Measurements from ENCODE around the gene TMC4.
A peak's percentile ranks its signal among the peaks of the same experiment; 100 is the strongest.

Gene TMC4

DNA sequence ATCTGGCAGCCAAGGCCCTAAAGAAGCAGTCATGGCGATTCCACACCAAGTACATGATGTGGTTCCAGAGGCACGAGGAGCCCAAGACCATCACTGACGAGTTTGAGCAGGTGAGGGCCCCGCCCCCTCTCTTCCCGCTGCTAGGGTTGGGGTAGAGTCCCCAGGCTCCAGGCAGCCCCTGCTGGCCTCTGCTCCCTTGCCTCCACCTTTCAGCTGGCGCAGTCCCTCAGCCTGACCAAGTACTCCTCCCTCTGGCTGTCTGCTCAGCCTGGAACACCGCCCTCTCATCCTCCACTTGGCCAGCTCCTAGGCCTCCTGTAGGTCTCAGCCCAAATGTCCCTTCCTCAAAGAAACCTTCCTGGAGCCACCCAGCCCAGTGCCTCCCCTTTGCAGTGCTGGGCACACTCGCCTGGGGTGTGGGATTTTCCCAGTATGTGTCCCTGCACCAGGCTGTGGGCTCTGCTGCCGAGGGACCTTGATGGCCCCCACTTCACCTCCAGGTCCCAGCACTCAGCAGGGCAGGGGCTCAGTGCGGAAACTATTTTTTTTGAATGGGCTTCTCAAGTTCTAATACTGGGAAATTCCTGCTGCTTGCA lies 19.1 kb downstream of the TMC4 start:
- peak overlapping the region; percentile 72 for H3K27ac Mint-ChIP-seq

DNA sequence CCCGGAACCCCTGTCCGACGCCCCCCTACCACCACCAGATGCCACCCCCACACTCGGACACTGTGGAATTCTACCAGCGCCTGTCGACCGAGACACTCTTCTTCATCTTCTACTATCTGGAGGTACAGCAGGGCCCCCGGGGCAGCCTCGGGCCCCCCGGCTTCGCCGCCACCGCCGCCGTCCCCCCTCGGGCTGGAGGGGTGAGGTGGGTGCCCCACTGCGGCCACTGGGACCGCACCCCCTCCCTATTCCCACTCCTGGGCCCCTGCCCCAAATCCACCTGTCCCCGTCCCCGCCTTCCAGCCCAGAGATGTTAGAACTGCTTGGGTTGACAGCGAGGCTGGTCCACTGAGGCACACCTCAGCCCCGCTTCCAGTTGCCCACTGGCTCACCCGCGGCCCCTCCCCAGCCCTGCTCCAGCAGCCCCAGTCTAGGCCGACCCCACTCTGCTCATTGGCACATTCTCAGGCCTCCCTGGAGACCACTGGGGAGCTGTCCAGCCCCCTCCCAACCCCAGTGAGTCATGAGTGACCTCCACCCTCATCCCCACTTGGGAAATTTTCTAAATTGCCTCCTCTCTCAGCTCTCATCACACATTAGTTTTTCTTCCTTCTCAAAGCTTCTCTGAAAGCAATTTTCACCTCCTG lies 20.0 kb downstream of the TMC4 start:
- Mint-ChIP-seq H3K27me3 (ENCODE audit: low read depth, poor library complexity) (peaks cover 3% of the 10 kb centered on the region), H3K9me3 (no peaks in the 10 kb centered on the region), H3K4me1 (no peaks in the 10 kb centered on the region), H3K27ac (peak overlapping the region; percentile 92), H3K36me3 (ENCODE audit: low read depth) (peaks cover 54% of the 10 kb centered on the region), H3K4me3 (no peak overlapping the region)
- TF ChIP-seq, protein P1, sequence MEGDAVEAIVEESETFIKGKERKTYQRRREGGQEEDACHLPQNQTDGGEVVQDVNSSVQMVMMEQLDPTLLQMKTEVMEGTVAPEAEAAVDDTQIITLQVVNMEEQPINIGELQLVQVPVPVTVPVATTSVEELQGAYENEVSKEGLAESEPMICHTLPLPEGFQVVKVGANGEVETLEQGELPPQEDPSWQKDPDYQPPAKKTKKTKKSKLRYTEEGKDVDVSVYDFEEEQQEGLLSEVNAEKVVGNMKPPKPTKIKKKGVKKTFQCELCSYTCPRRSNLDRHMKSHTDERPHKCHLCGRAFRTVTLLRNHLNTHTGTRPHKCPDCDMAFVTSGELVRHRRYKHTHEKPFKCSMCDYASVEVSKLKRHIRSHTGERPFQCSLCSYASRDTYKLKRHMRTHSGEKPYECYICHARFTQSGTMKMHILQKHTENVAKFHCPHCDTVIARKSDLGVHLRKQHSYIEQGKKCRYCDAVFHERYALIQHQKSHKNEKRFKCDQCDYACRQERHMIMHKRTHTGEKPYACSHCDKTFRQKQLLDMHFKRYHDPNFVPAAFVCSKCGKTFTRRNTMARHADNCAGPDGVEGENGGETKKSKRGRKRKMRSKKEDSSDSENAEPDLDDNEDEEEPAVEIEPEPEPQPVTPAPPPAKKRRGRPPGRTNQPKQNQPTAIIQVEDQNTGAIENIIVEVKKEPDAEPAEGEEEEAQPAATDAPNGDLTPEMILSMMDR (IDR thresholded peaks at IDR 0.05): no peak
- no peak for DNase-seq

More for the DNA sequence above, 19.1 kb downstream of the TMC4 start:
- no peak for DNase-seq
- TF ChIP-seq, protein P1 (IDR thresholded peaks at IDR 0.05): no peak
- H3K9me3 Mint-ChIP-seq: no peaks in the 10 kb centered on the region
- H3K4me3 Mint-ChIP-seq: no peak overlapping the region
- H3K4me1 Mint-ChIP-seq: peaks cover 7% of the 10 kb centered on the region
- H3K27me3 Mint-ChIP-seq (ENCODE audit: low read depth, poor library complexity): peaks cover 3% of the 10 kb centered on the region
- peaks cover 55% of the 10 kb centered on the region for H3K36me3 Mint-ChIP-seq (ENCODE audit: low read depth)

DNA sequence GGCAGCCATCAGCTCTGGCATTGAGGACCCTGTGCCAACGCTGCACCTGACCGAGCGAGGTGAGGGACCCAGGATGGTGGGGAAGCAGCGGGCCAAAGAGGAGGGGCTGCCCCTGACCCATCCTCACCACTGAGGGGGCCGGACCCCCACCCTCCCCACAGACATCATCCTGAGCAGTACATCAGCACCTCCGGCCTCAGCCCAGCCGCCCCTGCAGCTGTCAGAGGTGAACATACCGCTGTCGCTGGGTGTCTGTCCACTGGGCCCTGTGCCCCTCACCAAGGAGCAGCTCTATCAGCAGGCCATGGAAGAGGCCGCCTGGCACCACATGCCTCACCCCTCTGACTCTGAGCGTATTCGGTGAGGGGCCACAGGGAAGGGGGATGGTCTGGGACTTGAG lies 20.7 kb downstream of the TMC4 start:
- peaks cover 3% of the 10 kb centered on the region for H3K27me3 Mint-ChIP-seq (ENCODE audit: low read depth, poor library complexity)
- H3K27ac Mint-ChIP-seq: no peak overlapping the region
- H3K9me3 Mint-ChIP-seq: no peaks in the 10 kb centered on the region
- peaks cover 53% of the 10 kb centered on the region for H3K36me3 Mint-ChIP-seq (ENCODE audit: low read depth)
- TF ChIP-seq, protein P1 (IDR thresholded peaks at IDR 0.05): no peak
- no peak for DNase-seq
- H3K4me1 Mint-ChIP-seq: no peaks in the 10 kb centered on the region
- no peak overlapping the region for H3K4me3 Mint-ChIP-seq

DNA sequence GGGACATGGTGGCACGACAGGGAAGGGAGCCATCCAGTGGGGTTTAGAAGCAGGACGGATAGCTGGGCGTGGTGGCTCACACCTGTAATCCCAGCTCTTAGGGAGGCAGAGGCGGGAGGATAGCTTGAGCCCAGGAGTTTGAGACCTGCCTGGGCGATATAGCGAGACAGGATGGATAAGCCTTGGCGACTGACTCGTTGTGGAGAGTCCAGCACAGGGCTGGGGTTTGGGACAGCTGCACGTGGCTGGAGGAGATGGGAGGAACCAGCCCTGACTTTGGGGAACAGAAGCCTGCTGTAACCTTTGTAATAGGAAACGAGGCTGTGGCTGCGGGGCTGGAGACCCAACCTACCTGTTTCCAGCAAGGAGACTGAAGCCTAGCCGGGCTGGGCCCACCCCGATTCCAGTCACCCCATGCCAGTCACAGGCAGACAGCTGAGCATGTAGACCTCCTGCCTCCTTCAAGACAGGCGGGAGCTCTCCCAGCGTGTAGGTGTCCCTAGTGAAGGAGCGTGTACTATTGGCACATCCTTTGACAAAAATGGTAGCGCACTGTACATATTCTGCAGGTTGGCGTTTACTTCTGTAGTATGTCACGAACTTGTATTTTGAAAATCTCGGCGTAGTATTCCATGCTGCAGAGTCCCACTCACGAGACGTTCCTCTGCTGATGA lies 21.5 kb downstream of the TMC4 start:
- Mint-ChIP-seq H3K27ac (peak overlapping the region; percentile 91), H3K36me3 (ENCODE audit: low read depth) (peaks cover 54% of the 10 kb centered on the region), H3K9me3 (no peaks in the 10 kb centered on the region), H3K27me3 (ENCODE audit: low read depth, poor library complexity) (peaks cover 3% of the 10 kb centered on the region), H3K4me3 (no peak overlapping the region), H3K4me1 (no peaks in the 10 kb centered on the region)
- TF ChIP-seq, protein P1 (IDR thresholded peaks at IDR 0.05): no peak
- no peak for DNase-seq

DNA sequence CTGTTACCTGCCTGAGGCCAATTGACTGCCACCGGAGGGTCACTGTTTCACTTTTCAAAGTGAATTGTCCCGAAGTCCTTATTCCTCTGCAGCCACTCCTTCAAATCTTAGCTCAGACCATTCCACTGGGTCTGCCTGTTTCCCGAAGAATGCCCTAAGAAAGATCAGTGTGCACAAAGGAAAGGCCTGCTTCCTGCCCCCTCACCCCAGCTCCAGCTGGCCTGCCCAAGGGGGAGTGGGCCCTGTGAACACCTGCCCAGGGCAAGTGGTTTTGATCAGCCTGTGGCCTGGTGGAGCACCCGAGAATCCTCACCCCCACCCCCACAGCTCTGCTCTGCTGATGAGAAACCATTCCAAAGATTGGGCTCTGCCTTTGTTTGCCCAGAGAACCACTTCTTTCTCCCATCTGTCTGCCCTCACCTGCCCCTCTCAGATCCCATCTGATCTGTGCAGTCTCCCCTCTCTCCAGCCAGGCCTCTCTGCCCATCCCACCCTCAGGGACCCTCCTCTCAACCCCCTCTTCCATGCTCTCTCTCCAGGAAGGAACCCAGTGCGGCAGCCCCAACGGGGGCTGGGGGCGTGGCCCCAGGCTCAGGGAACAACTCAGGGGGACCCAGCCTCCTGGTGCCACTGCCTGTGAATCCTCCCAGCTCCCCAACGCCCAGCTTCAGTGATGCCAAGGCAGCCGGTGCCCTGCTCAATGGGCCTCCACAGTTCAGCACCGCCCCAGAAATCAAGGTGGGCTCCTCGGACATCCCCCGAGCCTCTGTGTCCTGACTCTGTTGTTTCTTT lies 23.7 kb downstream of the TMC4 start:
- Mint-ChIP-seq H3K9me3 (no peaks in the 10 kb centered on the region), H3K4me3 (no peak overlapping the region), H3K27me3 (ENCODE audit: low read depth, poor library complexity) (peaks cover 3% of the 10 kb centered on the region), H3K36me3 (ENCODE audit: low read depth) (peaks cover 53% of the 10 kb centered on the region), H3K4me1 (no peaks in the 10 kb centered on the region), H3K27ac (peak overlapping the region; percentile 56)
- TF ChIP-seq, protein P1 (IDR thresholded peaks at IDR 0.05): no peak
- no peak for DNase-seq
